SK-N-SH treated with all-trans-retinoic acid at 6 μM for 48 hours (cell line): ENCODE measurements around the gene CITED2.

Experiments
- ATAC-seq: fragments of 200-7000 bp; cut with Tn5 transposase; 3 replicates; pipeline ENCODE4 v1.9.1; 2020; ENCODE audit warnings: mild to moderate bottlenecking, moderate library complexity
- ARNTL ChIP-seq: fragments of 450-650 bp; formaldehyde crosslinking; IDR thresholded peaks from 2 replicates; pipeline ENCODE4 v1.5.0; 2020; ENCODE audit warnings: low read depth, mild to moderate bottlenecking, moderate library complexity, borderline replicate concordance
- BACH2 ChIP-seq: fragments of 250-450 bp; sonication (Bioruptor Pico); IDR thresholded peaks from 2 replicates; pipeline ENCODE4 v1.9.0; 2021; ENCODE audit warnings: mild to moderate bottlenecking, borderline replicate concordance
- CSDC2 ChIP-seq: fragments of 250-450 bp; sonication (Bioruptor Pico); IDR thresholded peaks from 2 replicates; pipeline ENCODE4 v1.5.0; 2020; ENCODE audit warnings: mild to moderate bottlenecking, moderate library complexity
- CSRNP3 ChIP-seq: fragments of 250-450 bp; sonication (Bioruptor Pico); IDR thresholded peaks from 2 replicates; pipeline ENCODE4 v1.5.1; 2021; ENCODE audit warnings: mild to moderate bottlenecking, moderate library complexity
- ESRRG ChIP-seq: fragments of 250-450 bp; sonication (Bioruptor Pico); IDR thresholded peaks from 2 replicates; pipeline ENCODE4 v1.6.1; 2021; ENCODE audit warnings: mild to moderate bottlenecking
- GLIS3 ChIP-seq: fragments of 250-450 bp; sonication (Bioruptor Pico); IDR thresholded peaks from 2 replicates; pipeline ENCODE4 v1.5.0; 2020; ENCODE audit warnings: mild to moderate bottlenecking, moderate library complexity
- ISL1 ChIP-seq: fragments of 250-450 bp; sonication (Bioruptor Pico); IDR thresholded peaks from 2 replicates; pipeline ENCODE4 v2.1.2; 2022; ENCODE audit warnings: mild to moderate bottlenecking, moderate library complexity
- OSR1 ChIP-seq: fragments of 250-450 bp; sonication (Bioruptor Pico); IDR thresholded peaks from 2 replicates; pipeline ENCODE4 v1.8.0; 2022; ENCODE audit warnings: moderate library complexity, mild to moderate bottlenecking, inconsistent platforms
- PATZ1 ChIP-seq: fragments of 250-450 bp; sonication (Bioruptor Pico); IDR thresholded peaks from 2 replicates; pipeline ENCODE4 v1.8.0; 2020; ENCODE audit warnings: mild to moderate bottlenecking, moderate library complexity, borderline replicate concordance
- POU6F1 ChIP-seq: fragments of 250-450 bp; sonication (Bioruptor Pico); IDR thresholded peaks from 2 replicates; pipeline ENCODE4 v1.8.0; 2021; ENCODE audit warnings: low read depth, mild to moderate bottlenecking, moderate library complexity, borderline replicate concordance
- PPARA ChIP-seq: fragments of 250-450 bp; sonication (Bioruptor Pico); IDR thresholded peaks from 2 replicates; pipeline ENCODE4 v1.5.0; 2020; ENCODE audit warnings: mild to moderate bottlenecking, borderline replicate concordance
- RARB ChIP-seq: fragments of 250-450 bp; sonication (Bioruptor Pico); IDR thresholded peaks from 2 replicates; pipeline ENCODE4 v1.8.0; 2021; ENCODE audit warnings: mild to moderate bottlenecking, moderate library complexity
- SNAI2 ChIP-seq: fragments of 250-450 bp; sonication (Bioruptor Pico); IDR thresholded peaks from 2 replicates; pipeline ENCODE4 v1.5.0; 2020; ENCODE audit warnings: mild to moderate bottlenecking, moderate library complexity
- TCF4 ChIP-seq: fragments of 250-450 bp; sonication (Bioruptor Pico); IDR thresholded peaks from 2 replicates; pipeline ENCODE4 v1.8.0; 2021; ENCODE audit warnings: mild to moderate bottlenecking, moderate library complexity, borderline replicate concordance
- TSHZ2 ChIP-seq: fragments of 250-450 bp; sonication (Bioruptor Pico); IDR thresholded peaks from 2 replicates; pipeline ENCODE4 v1.5.0; 2020; ENCODE audit warnings: mild to moderate bottlenecking, moderate library complexity
- ZC3H10 ChIP-seq: fragments of 250-450 bp; sonication (Bioruptor Pico); IDR thresholded peaks from 2 replicates; pipeline ENCODE4 v1.5.1; 2021; ENCODE audit warnings: mild to moderate bottlenecking, moderate library complexity
- ZFP3 ChIP-seq: fragments of 250-450 bp; sonication (Bioruptor Pico); IDR thresholded peaks from 2 replicates; pipeline ENCODE4 v1.5.0; 2020; ENCODE audit warnings: mild to moderate bottlenecking, moderate library complexity
- ZFP30 ChIP-seq: fragments of 450-650 bp; formaldehyde crosslinking; IDR thresholded peaks from 2 replicates; pipeline ENCODE4 v1.5.0; 2022; ENCODE audit warnings: mild to moderate bottlenecking, moderate library complexity
- ZNF565 ChIP-seq: fragments of 450-650 bp; formaldehyde crosslinking; conservative IDR thresholded peaks from 2 replicates; pipeline ENCODE4 v1.5.0; 2020; ENCODE audit warnings: low read depth, mild to moderate bottlenecking, moderate library complexity
- ZNF70 ChIP-seq: fragments of 450-650 bp; formaldehyde crosslinking; IDR thresholded peaks from 2 replicates; pipeline ENCODE4 v1.5.0; 2020; ENCODE audit warnings: mild to moderate bottlenecking, moderate library complexity
- ZNF8 ChIP-seq: fragments of 450-650 bp; formaldehyde crosslinking; IDR thresholded peaks from 2 replicates; pipeline ENCODE4 v1.5.0; 2020; ENCODE audit warnings: mild to moderate bottlenecking, moderate library complexity

The CITED2 gene

GRCh38 chr6:139418481-139419132, 44.2 kb upstream of the CITED2 start:
- no peak for ATAC-seq
- TF ChIP-seq TSHZ2 (CRISPR knock-in tag) (no peak), ZNF565 (CRISPR knock-in tag) (no peak), ZFP30 (CRISPR knock-in tag) (no peak), POU6F1 (no peak), ARNTL (CRISPR knock-in tag) (no peak), SNAI2 (CRISPR knock-in tag) (no peak), PATZ1 (CRISPR knock-in tag) (no peak), ESRRG (no peak), CSRNP3 (CRISPR knock-in tag) (no peak), ZFP3 (no peak), ISL1 (CRISPR knock-in tag) (no peak), GLIS3 (no peak), CSDC2 (CRISPR knock-in tag) (no peak), RARB (no peak)

GRCh38 chr6:139416146-139416545, 41.7 kb upstream of the CITED2 start:
- TF ChIP-seq CSRNP3 (CRISPR knock-in tag) (no peak), SNAI2 (CRISPR knock-in tag) (no peak), TCF4 (CRISPR knock-in tag) (no peak), ZC3H10 (CRISPR knock-in tag) (no peak), ZNF565 (CRISPR knock-in tag) (no peak), PPARA (no peak), ZNF70 (no peak), ZNF8 (no peak), TSHZ2 (CRISPR knock-in tag) (no peak), OSR1 (CRISPR knock-in tag) (no peak), ARNTL (CRISPR knock-in tag) (no peak), RARB (no peak), ZFP3 (no peak), ESRRG (no peak), ISL1 (CRISPR knock-in tag) (no peak), CSDC2 (CRISPR knock-in tag) (no peak), POU6F1 (no peak), PATZ1 (CRISPR knock-in tag) (no peak), BACH2 (CRISPR knock-in tag) (no peak)
- no peak for ATAC-seq
